Gastrocnemius medialis (tissue), 4 donors: ENCODE data around the gene GBP7.

Experiments
- POLR2A ChIP-seq, 2 donors: fragments of 450-650 bp; IDR thresholded peaks; one replicate each; pipeline ENCODE4 v1.6.1; 2017; ENCODE audit warnings: antibody characterized with exemption in 2 of 2, mild to moderate bottlenecking in 2 of 2, moderate library complexity in 2 of 2
- TF ChIP-seq, protein P1 (sequence below), 5 experiments: fragments of 450-650 bp in 3 of 5; fragments of 200-600 bp in 2 of 5; sonication (generic) in 2 of 5; IDR thresholded peaks in 4 of 5; conservative IDR thresholded peaks in 1 of 5; 1 replicate in 4 of 5; 2 replicates in 1 of 5; pipeline ENCODE4 v1.5.1; 2016 to 2019; ENCODE audit warnings: antibody characterized with exemption in 5 of 5, mild to moderate bottlenecking in 3 of 5, moderate library complexity in 3 of 5

DNA sequence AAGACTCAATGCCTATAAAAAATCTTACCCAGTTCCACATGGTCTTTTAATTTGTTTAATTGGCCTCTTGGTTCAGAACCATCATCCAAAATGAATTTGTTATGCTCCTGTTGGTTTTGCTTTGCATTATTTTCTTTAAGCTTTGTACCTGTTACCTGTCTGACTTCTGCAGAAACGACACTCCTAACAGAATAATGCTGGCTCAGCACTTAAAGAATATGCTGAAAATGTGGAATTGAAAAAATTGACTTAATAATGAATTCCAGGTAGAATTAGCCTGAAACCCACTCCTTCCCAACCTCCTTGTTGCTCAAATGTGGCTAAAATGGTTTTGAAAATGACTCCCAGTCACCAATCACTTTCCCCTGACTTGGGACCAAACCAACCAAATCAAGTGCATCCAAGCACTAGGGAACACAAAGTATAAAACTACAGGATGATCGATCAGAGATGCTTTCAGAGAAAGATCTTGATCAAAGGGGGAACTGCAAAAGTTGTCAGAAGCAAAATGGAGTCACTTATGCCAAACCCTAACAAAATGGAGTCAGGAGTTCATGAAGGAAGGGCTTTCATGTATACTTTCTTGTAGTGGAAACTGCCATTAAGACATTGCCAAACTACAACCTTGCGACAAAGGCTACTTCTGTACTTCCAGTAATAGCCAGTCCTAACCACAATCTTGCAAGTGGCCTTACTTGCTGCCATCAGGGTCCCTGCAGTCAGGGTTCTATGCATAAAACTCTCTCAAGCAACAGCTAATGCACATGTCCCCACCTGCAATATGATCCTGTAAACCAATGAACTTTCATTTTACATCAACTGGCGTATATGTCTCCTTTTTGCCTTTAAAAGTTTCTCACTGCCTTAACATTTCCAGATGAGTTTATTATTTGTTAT lies 5.4 kb downstream of the GBP7 start:
- TF ChIP-seq, protein P1, sequence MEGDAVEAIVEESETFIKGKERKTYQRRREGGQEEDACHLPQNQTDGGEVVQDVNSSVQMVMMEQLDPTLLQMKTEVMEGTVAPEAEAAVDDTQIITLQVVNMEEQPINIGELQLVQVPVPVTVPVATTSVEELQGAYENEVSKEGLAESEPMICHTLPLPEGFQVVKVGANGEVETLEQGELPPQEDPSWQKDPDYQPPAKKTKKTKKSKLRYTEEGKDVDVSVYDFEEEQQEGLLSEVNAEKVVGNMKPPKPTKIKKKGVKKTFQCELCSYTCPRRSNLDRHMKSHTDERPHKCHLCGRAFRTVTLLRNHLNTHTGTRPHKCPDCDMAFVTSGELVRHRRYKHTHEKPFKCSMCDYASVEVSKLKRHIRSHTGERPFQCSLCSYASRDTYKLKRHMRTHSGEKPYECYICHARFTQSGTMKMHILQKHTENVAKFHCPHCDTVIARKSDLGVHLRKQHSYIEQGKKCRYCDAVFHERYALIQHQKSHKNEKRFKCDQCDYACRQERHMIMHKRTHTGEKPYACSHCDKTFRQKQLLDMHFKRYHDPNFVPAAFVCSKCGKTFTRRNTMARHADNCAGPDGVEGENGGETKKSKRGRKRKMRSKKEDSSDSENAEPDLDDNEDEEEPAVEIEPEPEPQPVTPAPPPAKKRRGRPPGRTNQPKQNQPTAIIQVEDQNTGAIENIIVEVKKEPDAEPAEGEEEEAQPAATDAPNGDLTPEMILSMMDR (IDR thresholded peaks at IDR 0.05 in 4 of 5, conservative IDR thresholded peaks at IDR 0.05 in 1 of 5): no peak
- TF ChIP-seq POLR2A (IDR thresholded peaks at IDR 0.05): no peak
